GM18499 (cell line): ENCODE results near the gene NFAT5.
"Not testable (repeated sequence)": the region's sequence is repeated elsewhere in the genome, so short reads cannot be mapped to it uniquely, and the experiment has no call there.

ENCODE experiments used
- ATAC-seq: cut with Tn5 transposase; IDR thresholded peaks from one replicate; pipeline ENCODE4 v1.9.1; 2021; ENCODE audit warnings: moderate number of reproducible peaks; ENCODE audit not compliant: insufficient read depth, unreplicated experiment

Gene NFAT5

GRCh38 chr16:69544088-69544487 is 21.7 kb upstream of the NFAT5 start:
- no peak for ATAC-seq

- not testable (repeated sequence) for ATAC-seq
Observed at GRCh38 chr16:69546663-69547062, 19.1 kb upstream of the NFAT5 start.

DNA sequence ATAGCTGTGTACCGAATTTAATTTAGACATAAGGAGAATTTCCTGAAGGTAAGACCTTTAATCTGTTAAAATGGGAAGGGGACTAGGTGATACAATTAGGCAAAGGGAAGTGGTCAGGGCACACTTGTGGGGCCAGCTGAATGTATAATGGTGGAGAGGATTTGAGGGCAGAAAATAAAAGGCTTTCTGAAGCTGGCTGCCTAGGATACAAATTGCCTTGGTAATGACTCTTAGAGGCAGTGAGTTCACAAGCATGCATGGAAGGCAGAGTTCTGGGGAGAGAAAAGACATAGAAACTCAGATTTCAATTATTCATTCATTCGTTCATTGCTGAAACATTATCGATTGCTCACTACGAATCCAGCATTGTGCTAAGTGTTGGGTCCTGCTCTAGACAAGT is 12.4 kb upstream of the NFAT5 start:
- no peak for ATAC-seq

DNA sequence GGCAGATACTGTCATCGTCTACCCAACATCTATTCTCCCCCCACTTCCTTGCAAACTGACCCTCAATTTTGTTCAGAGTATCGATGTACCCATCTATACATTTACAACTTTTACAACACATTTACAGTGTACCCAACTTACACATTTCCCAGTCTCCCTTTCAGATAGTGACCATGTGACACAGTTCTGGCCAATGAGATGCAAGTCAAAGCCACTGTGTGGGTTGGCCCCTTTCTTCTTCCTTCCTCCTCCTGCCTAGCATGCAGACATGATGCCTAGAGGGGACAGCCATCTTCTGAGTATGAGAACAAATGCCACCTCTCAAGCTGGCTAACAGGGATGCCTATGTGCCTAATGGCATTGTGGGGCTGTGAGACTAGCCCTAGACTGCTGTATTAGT is 11.3 kb upstream of the NFAT5 start:
- ATAC-seq, result no peak

- ATAC-seq, result no peak
Observed at GRCh38 chr16:69555437-69555836, 10.3 kb upstream of the NFAT5 start.

DNA sequence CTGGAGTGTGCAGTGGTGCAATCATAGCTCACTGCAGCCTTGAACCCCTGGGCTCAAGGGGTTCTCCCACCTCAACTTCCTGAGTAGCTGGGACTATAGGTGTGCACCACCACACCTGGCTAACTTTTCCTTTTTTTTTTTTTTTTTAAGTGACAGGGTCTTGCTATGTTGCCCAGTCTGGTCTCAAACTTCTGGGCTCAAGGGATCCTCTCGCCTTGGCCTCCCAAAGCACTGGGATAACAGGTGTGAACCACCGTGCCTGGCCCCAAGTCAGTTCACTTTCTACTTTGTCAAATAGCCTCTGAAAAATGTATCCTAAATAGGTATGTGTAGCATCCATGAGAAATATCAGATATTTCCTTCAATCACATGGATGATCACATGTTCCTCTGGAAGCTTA is 9.9 kb upstream of the NFAT5 start:
- ATAC-seq, result no peak

DNA sequence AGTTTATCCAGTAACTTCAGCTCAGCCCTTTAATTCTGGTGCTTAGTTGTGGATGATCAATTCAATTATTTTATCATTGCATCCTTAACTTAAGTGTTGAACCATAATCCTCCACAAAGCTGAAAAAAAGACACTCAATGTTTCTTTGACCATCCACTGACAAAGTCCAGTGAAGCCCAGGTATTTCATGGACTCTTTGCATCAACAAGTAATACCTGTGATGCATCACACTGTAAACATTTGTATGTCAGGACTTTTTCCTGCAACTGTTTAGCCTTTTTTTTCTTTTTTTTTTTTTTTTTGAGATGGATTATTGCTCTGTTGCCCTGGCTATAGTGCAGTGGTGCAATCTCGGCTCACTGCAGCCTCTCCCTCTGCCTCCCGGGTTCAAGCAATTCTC is 6.6 kb upstream of the NFAT5 start:
- no peak for ATAC-seq

- not testable (repeated sequence) for ATAC-seq
Observed at GRCh38 chr16:69561367-69561766, 4.4 kb upstream of the NFAT5 start.

- no peak for ATAC-seq
Observed at GRCh38 chr16:69561901-69562300, 3.9 kb upstream of the NFAT5 start.

GRCh38 chr16:69562813-69563212 is 3.0 kb upstream of the NFAT5 start:
- no peak for ATAC-seq

DNA sequence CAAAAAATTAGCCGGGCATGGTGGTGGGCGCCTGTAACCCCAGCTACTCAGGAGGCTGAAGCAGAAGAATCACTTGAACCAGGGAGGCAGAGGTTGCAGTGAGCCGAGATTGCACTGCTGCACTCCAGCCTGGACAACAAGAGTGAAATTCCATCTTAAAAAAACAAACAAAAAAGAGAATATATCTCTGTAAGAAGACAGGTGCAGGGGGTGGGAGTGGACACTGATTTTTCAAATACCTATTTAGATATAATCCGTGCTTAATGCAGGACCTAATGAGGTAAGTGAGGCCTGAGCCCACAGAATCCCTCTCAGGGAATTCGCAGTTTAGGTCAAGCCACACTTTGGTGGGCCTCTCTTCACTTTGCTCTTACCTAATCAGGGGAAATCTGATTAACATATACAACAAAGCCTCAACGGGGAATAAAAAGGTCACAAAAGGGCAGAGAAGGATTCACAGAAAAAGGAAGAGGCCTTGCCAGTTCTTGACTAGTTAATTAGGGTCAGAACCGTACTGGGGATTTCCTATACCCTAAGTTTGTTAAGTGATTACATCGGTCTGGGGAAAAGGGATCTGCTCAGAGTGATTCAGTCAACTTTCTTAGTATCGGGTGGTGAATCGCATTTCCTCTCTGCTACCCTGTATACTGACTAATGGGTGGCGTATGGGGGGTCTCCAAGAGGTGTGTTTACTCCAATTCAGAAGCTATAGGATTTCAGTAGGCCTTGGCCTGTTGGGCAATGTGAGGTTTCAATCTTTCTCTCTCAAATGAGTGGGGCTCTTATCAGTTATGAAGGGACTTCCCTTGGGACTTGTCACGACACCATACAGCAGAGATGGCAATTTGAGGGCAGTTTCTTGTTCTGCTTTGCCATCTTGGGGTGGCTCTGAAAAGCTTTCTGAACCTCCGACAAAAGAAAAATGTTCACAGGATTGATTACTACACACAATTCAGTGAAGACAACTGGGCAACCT is 1.9 kb upstream of the NFAT5 start:
- peak; percentile 43 for ATAC-seq

- no peak for ATAC-seq
Observed at GRCh38 chr16:69564845-69565670, 708 bp upstream of the NFAT5 start.

DNA sequence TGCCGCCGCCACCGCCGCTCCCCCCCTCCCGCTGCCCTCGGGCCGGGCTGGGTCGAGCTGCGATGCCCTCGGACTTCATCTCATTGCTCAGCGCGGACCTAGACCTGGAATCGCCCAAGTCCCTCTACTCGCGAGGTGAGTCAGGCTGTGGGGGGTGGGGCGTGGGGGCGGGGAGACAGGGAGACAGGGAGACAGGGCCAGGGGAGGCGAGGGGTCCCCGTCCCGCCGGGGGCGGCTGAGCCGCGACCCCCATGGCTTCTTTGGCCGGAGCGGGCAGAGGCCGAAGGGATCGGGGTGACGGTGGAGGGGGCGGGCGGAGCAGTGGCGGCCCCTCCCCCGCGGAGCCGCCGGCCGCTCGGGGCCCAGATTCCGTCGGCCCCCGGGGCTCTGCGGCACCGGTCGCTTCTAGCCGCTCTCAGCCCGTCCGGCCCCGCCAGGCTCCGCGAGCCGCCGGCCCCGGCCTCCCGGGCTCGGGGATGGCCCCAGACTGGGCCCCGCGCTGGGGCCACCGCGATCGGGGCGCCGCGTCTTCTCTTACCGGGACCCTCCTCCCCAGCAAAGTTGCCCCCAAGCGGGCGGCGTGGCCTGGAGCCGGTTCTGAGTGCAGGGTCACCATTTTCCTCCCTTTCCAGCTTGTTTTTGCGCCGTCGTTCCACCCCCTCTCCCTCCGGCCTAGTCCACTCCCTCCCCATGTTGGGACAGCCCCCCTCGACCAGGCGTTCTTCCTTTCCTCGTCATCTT is 644 bp downstream of the NFAT5 start:
- ATAC-seq, result no peak

GRCh38 chr16:69566981-69567680 is 1.4 kb downstream of the NFAT5 start:
- ATAC-seq, result no peak

- no peak for ATAC-seq
Observed at GRCh38 chr16:69568676-69569075, 2.9 kb downstream of the NFAT5 start.

GRCh38 chr16:69578771-69579170 is 13.0 kb downstream of the NFAT5 start:
- not testable (repeated sequence) for ATAC-seq

- no peak for ATAC-seq
Observed at GRCh38 chr16:69579783-69580481, 14.2 kb downstream of the NFAT5 start.

DNA sequence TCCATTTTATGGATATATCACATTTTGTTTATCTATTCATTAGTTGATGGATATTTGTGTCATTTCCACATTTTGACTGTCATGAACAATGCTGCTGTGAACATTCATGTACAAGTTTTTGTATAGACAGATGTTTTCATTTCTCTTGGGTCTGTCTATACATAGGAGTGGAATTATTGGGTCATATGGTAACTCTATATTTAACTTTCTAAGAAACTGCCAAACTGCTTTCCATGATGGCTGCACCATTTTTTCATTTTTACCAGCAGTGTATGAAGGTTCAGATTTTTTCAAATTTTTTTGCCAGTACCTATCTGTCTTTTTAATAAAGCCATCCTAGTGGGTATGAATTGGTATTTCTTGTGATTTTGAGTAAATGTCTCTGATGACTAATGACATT is 15.5 kb downstream of the NFAT5 start:
- ATAC-seq, result no peak

DNA sequence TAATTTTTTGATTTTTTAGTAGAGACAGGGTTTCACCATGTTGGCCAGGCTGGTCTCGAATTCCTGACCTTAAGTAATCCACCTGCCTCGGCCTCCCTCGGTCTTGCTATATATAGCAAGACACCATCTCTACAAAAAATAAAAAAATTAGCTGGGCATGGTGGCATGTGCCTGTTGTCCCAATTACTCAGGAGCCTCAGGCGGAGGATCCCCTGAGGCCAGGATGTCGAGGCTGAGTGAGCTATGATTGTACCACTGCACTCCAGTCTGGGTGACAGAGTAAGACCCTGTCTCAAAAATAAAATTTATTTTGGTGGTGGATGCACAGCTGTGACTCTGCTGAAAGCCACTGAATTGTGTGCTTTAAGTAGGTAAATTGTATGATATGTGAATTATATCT is 18.7 kb downstream of the NFAT5 start:
- not testable (repeated sequence) for ATAC-seq
